IMR-90 (cell line): ENCODE results near the gene AIP. TPM values are rescaled to one million over a fixed set of nuclear protein-coding genes. Genes with fewer than 3 reads are reported as not detected.
A peak's percentile ranks its signal among the peaks of the same experiment; 100 is the strongest.

Experiments used
- ATAC-seq: fragments of 200-7000 bp; cut with Tn5 transposase; 2 replicates; pipeline ENCODE4 v1.9.1; 2020; ENCODE audit warnings: low read depth, mild to moderate bottlenecking, moderate library complexity
- BruUV-seq: library from RNA; stranded (reverse); fragments of 400-500 nt; replicated peaks from 2 replicates; lab custom pipeline; 2021; lab: Mats Ljungman, UMichigan
- CTCF ChIA-PET: fragments of 300-600 bp; formaldehyde crosslinking; extraction: SDS; loops from one replicate; lab custom pipeline; 2021; ENCODE audit warnings: antibody characterized with exemption; lab: Yijun Ruan, JAX
- POLR2A ChIA-PET: fragments of 300-600 bp; sonication (Branson Sonifier 250); formaldehyde crosslinking; loops from one replicate; lab custom pipeline; 2022; ENCODE audit warnings: antibody characterized with exemption; ENCODE audit not compliant: unreplicated experiment; lab: Charles Lee
- DNase-seq: peaks from one replicate; pipeline ENCODE4 v3.0.0; 2013
- H2AFZ ChIP-seq: replicated peaks from 2 replicates; pipeline ENCODE3; 2013; ENCODE audit warnings: low read length, mild to moderate bottlenecking; ENCODE audit not compliant: poor library complexity
- H2AK5ac ChIP-seq: 2 replicates; pipeline ENCODE4 v1.6.1; 2013; ENCODE audit warnings: low read depth, low read length, inconsistent platforms
- H2AK9ac ChIP-seq: replicated peaks from 2 replicates; pipeline ENCODE3; 2013; ENCODE audit warnings: mild to moderate bottlenecking, low read depth, low read length, moderate library complexity; ENCODE audit not compliant: poor library complexity
- H2BK120ac ChIP-seq: 2 replicates; pipeline ENCODE4 v1.6.1; 2013; ENCODE audit warnings: low read depth, low read length, inconsistent platforms
- H2BK15ac ChIP-seq: 3 replicates; pipeline ENCODE4 v1.6.1; 2013; ENCODE audit warnings: low read depth, low read length, inconsistent platforms
- H2BK20ac ChIP-seq: 2 replicates; pipeline ENCODE4 v1.6.1; 2013; ENCODE audit warnings: low read depth, mild to moderate bottlenecking, inconsistent platforms, low read length, moderate library complexity
- H2BK5ac ChIP-seq: 2 replicates; pipeline ENCODE4 v1.6.1; 2013; ENCODE audit warnings: mild to moderate bottlenecking, low read depth, low read length, inconsistent platforms; ENCODE audit not compliant: poor library complexity, severe bottlenecking
- H3K14ac ChIP-seq: replicated peaks from 2 replicates; pipeline ENCODE4 v1.6.1; 2013; ENCODE audit warnings: low read depth, low read length, inconsistent platforms
- H3K18ac ChIP-seq: 2 replicates; pipeline ENCODE4 v1.6.1; 2013; ENCODE audit warnings: low read depth, low read length, control low read depth
- H3K23ac ChIP-seq: 2 replicates; pipeline ENCODE4 v1.6.1; 2013; ENCODE audit warnings: low read depth, low read length, inconsistent platforms
- H3K27ac ChIP-seq: 2 replicates; pipeline ENCODE4 v1.5.1; 2013; ENCODE audit warnings: mild to moderate bottlenecking, control low read depth, low read length; ENCODE audit not compliant: insufficient read depth
- H3K27me3 ChIP-seq: 2 replicates; pipeline ENCODE4 v1.6.1; 2013; ENCODE audit warnings: low read length; ENCODE audit not compliant: control insufficient read depth, insufficient read depth
- H3K36me3 ChIP-seq: 2 replicates; pipeline ENCODE4 v1.6.1; 2013; ENCODE audit warnings: low read length, mixed read lengths; ENCODE audit not compliant: control insufficient read depth, insufficient read depth
- H3K4ac ChIP-seq: 2 replicates; pipeline ENCODE4 v1.6.1; 2013; ENCODE audit warnings: low read depth, low read length, inconsistent platforms
- H3K4me1 ChIP-seq: 2 replicates; pipeline ENCODE4 v1.6.1; 2013; ENCODE audit warnings: low read length, mixed read lengths; ENCODE audit not compliant: control insufficient read depth, insufficient read depth
- H3K4me2 ChIP-seq: 2 replicates; pipeline ENCODE4 v1.6.1; 2013; ENCODE audit warnings: low read depth, mild to moderate bottlenecking, control low read depth, low read length, moderate library complexity
- H3K4me3 ChIP-seq: 2 replicates; pipeline ENCODE4 v1.5.1; 2013; ENCODE audit warnings: low read depth, mild to moderate bottlenecking, control low read depth, low read length, moderate library complexity; ENCODE audit not compliant: insufficient read depth
- H3K56ac ChIP-seq: 2 replicates; pipeline ENCODE4 v1.6.1; 2013; ENCODE audit warnings: low read length, inconsistent platforms; ENCODE audit not compliant: insufficient read depth; ENCODE audit errors: extremely low read depth
- H3K79me1 ChIP-seq, 2 experiments: 2 replicates each; pipeline ENCODE4 v1.6.1; 2013; ENCODE audit warnings: low read length in 2 of 2, inconsistent platforms in 1 of 2, low read depth in 1 of 2
- H3K9ac ChIP-seq: 2 replicates; pipeline ENCODE4 v1.6.1; 2013; ENCODE audit warnings: low read depth, low read length, control low read depth
- H3K9me1 ChIP-seq: 2 replicates; pipeline ENCODE4 v1.6.1; 2013; ENCODE audit warnings: low read length, inconsistent platforms; ENCODE audit not compliant: insufficient read depth
- H3K9me3 ChIP-seq: 2 replicates; pipeline ENCODE4 v1.6.1; 2013; ENCODE audit warnings: low read length; ENCODE audit not compliant: control insufficient read depth, insufficient read depth
- H4K20me1 ChIP-seq: 2 replicates; pipeline ENCODE4 v1.6.1; 2013; ENCODE audit warnings: low read length, inconsistent platforms; ENCODE audit not compliant: insufficient read depth
- H4K5ac ChIP-seq: 2 replicates; pipeline ENCODE4 v1.6.1; 2013; ENCODE audit warnings: mild to moderate bottlenecking, low read depth, low read length, control low read depth
- H4K8ac ChIP-seq, 2 experiments: 2 replicates each; pipeline ENCODE4 v1.6.1; 2013; ENCODE audit warnings: low read depth in 2 of 2, low read length in 2 of 2, control low read depth in 1 of 2, inconsistent platforms in 1 of 2
- H4K91ac ChIP-seq: 2 replicates; pipeline ENCODE4 v1.6.1; 2013; ENCODE audit warnings: low read depth, low read length, inconsistent platforms; ENCODE audit not compliant: insufficient read depth
- BHLHE40 ChIP-seq: fragments of 150-350 bp; IDR thresholded peaks from 2 replicates; pipeline ENCODE4 v1.6.1; 2016; ENCODE audit warnings: mild to moderate bottlenecking, low read depth, low read length
- CEBPB ChIP-seq: IDR thresholded peaks from 2 replicates; pipeline ENCODE4 v1.6.1; 2012; ENCODE audit warnings: low read depth, low read length, improper control_type of control experiment
- CTCF ChIP-seq: conservative IDR thresholded peaks from 2 replicates; pipeline ENCODE4 v1.5.1; 2012; ENCODE audit warnings: mild to moderate bottlenecking, low read depth, low read length, improper control_type of control experiment
- ELK1 ChIP-seq: fragments of 150-350 bp; IDR thresholded peaks from 2 replicates; pipeline ENCODE4 v1.6.1; 2016; ENCODE audit warnings: low read depth, mild to moderate bottlenecking, low read length, moderate library complexity, borderline replicate concordance
- FOS ChIP-seq: fragments of 150-350 bp; IDR thresholded peaks from 2 replicates; pipeline ENCODE4 v1.6.1; 2016; ENCODE audit warnings: low read depth, low read length
- MAFK ChIP-seq: IDR thresholded peaks from 2 replicates; pipeline ENCODE4 v1.6.1; 2012; ENCODE audit warnings: low read depth, low read length, improper control_type of control experiment
- MAZ ChIP-seq: IDR thresholded peaks from 2 replicates; pipeline ENCODE4 v1.6.1; 2012; ENCODE audit warnings: low read depth, mild to moderate bottlenecking, low read length, improper control_type of control experiment, moderate library complexity, borderline replicate concordance
- POLR2A ChIP-seq: IDR thresholded peaks from 2 replicates; pipeline ENCODE4 v1.6.1; 2012; ENCODE audit warnings: mild to moderate bottlenecking, low read depth, low read length
- RAD21 ChIP-seq: IDR thresholded peaks from 2 replicates; pipeline ENCODE4 v1.6.1; 2012; ENCODE audit warnings: low read length, improper control_type of control experiment
- RCOR1 ChIP-seq: IDR thresholded peaks from 2 replicates; pipeline ENCODE4 v1.6.1; 2012; ENCODE audit warnings: mild to moderate bottlenecking, low read length, improper control_type of control experiment; ENCODE audit not compliant: insufficient replicate concordance
- RFX5 ChIP-seq: IDR thresholded peaks from 2 replicates; pipeline ENCODE4 v1.8.0; 2012; ENCODE audit warnings: low read depth, mild to moderate bottlenecking, low read length, moderate library complexity
- USF2 ChIP-seq: fragments of 150-350 bp; IDR thresholded peaks from 2 replicates; pipeline ENCODE4 v1.6.1; 2017; ENCODE audit warnings: mild to moderate bottlenecking, antibody characterized with exemption, low read length, low read depth
- WGBS, 2 experiments: methylation state at CpG; one replicate each; pipeline versions ENCODE4 v1.1.5 to v1.1.7; 2013; ENCODE audit warnings: missing lambda C conversion rate in 2 of 2; ENCODE audit not compliant: insufficient read length in 1 of 2; ENCODE audit errors: extremely low coverage in 2 of 2; 5-methylcytosine and 5-hydroxymethylcytosine counted together
- dilution Hi-C: fragments of 300-500 bp; cut with HindIII; formaldehyde crosslinking; loops from one replicate; pipeline ENCODE4 v1.14.3; 2018; ENCODE audit warnings: low sequenced_read_pairs; ENCODE audit not compliant: unreplicated experiment
- in situ Hi-C: fragments of 300-500 bp; cut with MboI; formaldehyde crosslinking; loops from 3 replicates; pipeline ENCODE4 v1.14.3; 2019; ENCODE audit warnings: low sequenced_read_pairs, inconsistent platforms, mixed read lengths
- intact Hi-C: fragments of 100-400 bp; cut with micrococcal nuclease; formaldehyde crosslinking; loops from 2 replicates; pipeline ENCODE4 v1.10.0; 2022
- polyA plus RNA-seq, 3 experiments: library from polyadenylated mRNA; depleted of rRNA; stranded (reverse); fragments of >200 nt; gene quantifications; 2 replicates each; pipeline ENCODE4 v1.2.3, GENCODE V29; 2012; ENCODE audit warnings: low replicate concordance in 1 of 3
- total RNA-seq: library from RNA; depleted of rRNA; stranded (reverse); fragments of >200 nt; gene quantifications from 2 replicates; pipeline ENCODE4 v1.2.3, GENCODE V29; 2012

The AIP gene
- total and polyA plus RNA-seq, 2 of the 4 experiments (the other 2 are of a cell fraction) = 95.5 to 122 TPM

- TF ChIP-seq ELK1 (no peak), FOS (no peak)
Measured at GRCh38 chr11:67508486-67509121, 25.8 kb downstream of the AIP start (continued).

- Histone ChIP-seq H3K9me1 (no peaks in the 10 kb centered on the region; the same call in 1 of the 2 replicates), H2AK5ac (no peak overlapping the region), H3K36me3 (no peaks in the 10 kb centered on the region), H3K9me3 (no peaks in the 10 kb centered on the region), H3K23ac (no peak overlapping the region), H2AFZ (no peak overlapping the region), H2BK20ac (no peak overlapping the region), H2BK120ac (no peak overlapping the region), H3K4ac (no peak overlapping the region), H3K79me1 (peaks cover 0 to 15% of the 10 kb centered on the region in 2 experiments; a peak in 1 of 4 replicates), H3K14ac (no peak overlapping the region), H3K56ac (no peak overlapping the region), H3K4me3 (no peak overlapping the region), H3K9ac (no peak overlapping the region), H2BK15ac (no peak overlapping the region), H3K4me2 (no peak overlapping the region), H4K91ac (no peak overlapping the region), H3K27ac (no peak overlapping the region), H2AK9ac (no peak overlapping the region), H3K18ac (no peak overlapping the region), H3K4me1 (peaks cover 11% of the 10 kb centered on the region), H4K8ac (no peak overlapping the region), H3K27me3 (peaks cover 8% of the 10 kb centered on the region), H2BK5ac (no peak overlapping the region), H4K5ac (no peak overlapping the region), H4K20me1 (no peaks in the 10 kb centered on the region)
- dilution Hi-C loops = no loop called here
- ChIA-PET CTCF (no interaction called here), POLR2A (no interaction called here)
- intact Hi-C loops = no loop called here
- in situ Hi-C loops = no loop called here
- ATAC-seq = no peak
- peak; percentile 24 for DNase-seq
- no CpG with 5 or more reads among the region's 3 CpGs for WGBS, 2 experiments
- no TSS peak for BruUV-seq
- TF ChIP-seq FOS (no peak), USF2 (no peak), BHLHE40 (no peak), ELK1 (no peak), POLR2A (no peak), CTCF (no peak), RFX5 (no peak), RAD21 (no peak), RCOR1 (no peak), CEBPB (no peak), MAZ (no peak), MAFK (no peak)
Measured at GRCh38 chr11:67510023-67510345, 27.2 kb downstream of the AIP start.
